ENCODE results near the gene LY6G6C. TPM values are rescaled to one million over a fixed set of nuclear protein-coding genes. Genes with fewer than 3 reads are reported as not detected.

The LY6G6C gene
- total RNA-seq, 1 experiment from 2014 or later: not detected

DNA sequence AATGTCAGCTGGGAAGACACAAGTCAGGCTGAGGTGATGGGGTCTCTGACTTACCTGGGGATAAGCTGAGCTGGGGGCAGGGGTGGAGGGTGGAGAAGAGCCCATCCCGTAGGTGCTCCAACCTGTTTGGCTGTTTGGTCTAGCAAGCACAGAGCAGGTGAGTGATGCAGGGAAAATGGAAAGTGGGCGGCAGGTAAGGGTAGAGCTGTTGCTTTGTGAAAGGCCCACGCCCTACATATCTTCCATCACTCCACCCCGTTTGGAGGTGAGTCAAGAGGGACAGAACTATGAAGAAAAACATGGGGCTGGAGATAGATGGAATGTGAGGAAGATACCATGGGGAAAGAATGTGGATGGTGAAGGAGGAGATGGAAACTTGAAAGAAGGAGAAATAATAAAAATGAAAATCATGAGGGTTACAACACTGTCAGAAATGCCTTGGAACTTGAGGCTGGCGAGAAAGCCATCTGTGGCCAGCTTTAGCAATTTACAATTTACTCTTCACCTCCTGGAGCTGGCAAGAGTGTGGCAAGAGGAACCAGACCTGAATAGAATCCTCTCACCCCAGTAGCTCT is 1.3 kb downstream of the LY6G6C start:
- peaks cover 13% of the 10 kb centered on the region for H3K36me3 Mint-ChIP-seq (ENCODE audit: insufficient read depth, unreplicated experiment)
- no TSS peak for BruUV-seq (replicated peaks)
- CTCF ChIA-PET: interaction anchor here (1.0 kb wide), 1 partner anchor 19 kb away, joined by 5 read pairs; the partner anchor contains the start of gene MSH5
- no peak overlapping the region for H3K4me3 Mint-ChIP-seq (ENCODE audit: low read depth, unreplicated experiment)
- peaks cover 34% of the 10 kb centered on the region for H3K4me1 Mint-ChIP-seq (ENCODE audit: low read depth, unreplicated experiment)
- H3K27ac Mint-ChIP-seq (ENCODE audit: unreplicated experiment): no peak overlapping the region
- H3K9me3 Mint-ChIP-seq (ENCODE audit: low read depth, unreplicated experiment): no peaks in the 10 kb centered on the region
- no peak for DNase-seq
- intact Hi-C loops (cut with micrococcal nuclease; ENCODE audit: unreplicated experiment): no loop called here
- H3K27me3 Mint-ChIP-seq (ENCODE audit: unreplicated experiment): peaks cover 15% of the 10 kb centered on the region
- TF ChIP-seq, protein P1, sequence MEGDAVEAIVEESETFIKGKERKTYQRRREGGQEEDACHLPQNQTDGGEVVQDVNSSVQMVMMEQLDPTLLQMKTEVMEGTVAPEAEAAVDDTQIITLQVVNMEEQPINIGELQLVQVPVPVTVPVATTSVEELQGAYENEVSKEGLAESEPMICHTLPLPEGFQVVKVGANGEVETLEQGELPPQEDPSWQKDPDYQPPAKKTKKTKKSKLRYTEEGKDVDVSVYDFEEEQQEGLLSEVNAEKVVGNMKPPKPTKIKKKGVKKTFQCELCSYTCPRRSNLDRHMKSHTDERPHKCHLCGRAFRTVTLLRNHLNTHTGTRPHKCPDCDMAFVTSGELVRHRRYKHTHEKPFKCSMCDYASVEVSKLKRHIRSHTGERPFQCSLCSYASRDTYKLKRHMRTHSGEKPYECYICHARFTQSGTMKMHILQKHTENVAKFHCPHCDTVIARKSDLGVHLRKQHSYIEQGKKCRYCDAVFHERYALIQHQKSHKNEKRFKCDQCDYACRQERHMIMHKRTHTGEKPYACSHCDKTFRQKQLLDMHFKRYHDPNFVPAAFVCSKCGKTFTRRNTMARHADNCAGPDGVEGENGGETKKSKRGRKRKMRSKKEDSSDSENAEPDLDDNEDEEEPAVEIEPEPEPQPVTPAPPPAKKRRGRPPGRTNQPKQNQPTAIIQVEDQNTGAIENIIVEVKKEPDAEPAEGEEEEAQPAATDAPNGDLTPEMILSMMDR (IDR thresholded peaks at IDR 0.05; ENCODE audit: unreplicated experiment): no peak

DNA sequence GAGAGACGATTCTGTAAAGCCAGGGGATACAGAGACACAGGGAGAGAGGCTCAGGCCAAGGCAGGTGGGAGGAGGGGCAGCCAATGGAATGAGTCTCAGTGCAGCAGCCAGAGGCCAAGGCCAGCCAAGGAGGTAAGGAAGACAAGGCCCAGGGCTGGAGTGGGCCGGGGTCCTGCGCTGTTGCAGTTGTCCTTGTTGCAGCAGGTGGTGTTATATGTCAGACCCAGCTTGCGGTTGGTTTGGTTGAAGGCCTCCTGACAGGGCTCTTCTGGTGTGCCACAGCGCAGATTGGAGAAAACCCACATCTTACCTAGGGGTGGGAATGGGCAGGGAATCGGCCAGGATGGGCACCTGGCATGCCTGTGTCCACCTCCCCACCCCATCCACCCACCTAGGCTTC is 2.5 kb downstream of the LY6G6C start:
- Mint-ChIP-seq H3K4me3 (ENCODE audit: low read depth, unreplicated experiment) (no peak overlapping the region), H3K27me3 (ENCODE audit: unreplicated experiment) (peaks cover 22% of the 10 kb centered on the region), H3K4me1 (ENCODE audit: low read depth, unreplicated experiment) (peaks cover 34% of the 10 kb centered on the region), H3K36me3 (ENCODE audit: insufficient read depth, unreplicated experiment) (peaks cover 12% of the 10 kb centered on the region), H3K9me3 (ENCODE audit: low read depth, unreplicated experiment) (no peaks in the 10 kb centered on the region), H3K27ac (ENCODE audit: unreplicated experiment) (peak overlapping the region; percentile 26)
- no peak for DNase-seq
- CTCF ChIA-PET: interaction anchor here (0.5 kb wide), 1 partner anchor 68 kb away, joined by 6 read pairs; no protein-coding TSS in a partner anchor
- TF ChIP-seq, protein P1 (IDR thresholded peaks at IDR 0.05; ENCODE audit: unreplicated experiment): no peak
- intact Hi-C loops (cut with micrococcal nuclease; ENCODE audit: unreplicated experiment): no loop called here
- BruUV-seq (replicated peaks): no TSS peak

DNA sequence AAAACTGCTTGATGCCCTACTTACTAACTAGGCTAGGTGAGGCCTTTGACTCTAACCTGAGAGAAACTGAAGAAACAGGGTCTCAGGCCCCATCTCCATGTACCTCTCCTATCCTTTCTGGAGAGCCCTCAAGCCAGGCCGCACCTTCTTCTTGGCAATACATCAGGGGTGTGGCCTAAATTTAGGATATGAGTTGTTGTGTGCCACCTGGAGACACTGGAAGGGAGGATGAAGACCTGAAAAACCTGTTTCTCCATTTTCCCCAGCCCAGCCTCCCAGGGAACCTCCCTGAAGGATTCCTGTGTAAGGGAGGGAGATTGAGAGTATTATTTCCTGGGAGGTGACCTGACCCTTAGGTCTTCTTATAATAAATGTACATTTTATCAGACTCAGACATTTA is 3.3 kb downstream of the LY6G6C start:
- Mint-ChIP-seq H3K4me3 (ENCODE audit: low read depth, unreplicated experiment) (no peak overlapping the region), H3K9me3 (ENCODE audit: low read depth, unreplicated experiment) (no peaks in the 10 kb centered on the region), H3K27ac (ENCODE audit: unreplicated experiment) (peak overlapping the region; percentile 26), H3K36me3 (ENCODE audit: insufficient read depth, unreplicated experiment) (peaks cover 7% of the 10 kb centered on the region), H3K4me1 (ENCODE audit: low read depth, unreplicated experiment) (peaks cover 34% of the 10 kb centered on the region), H3K27me3 (ENCODE audit: unreplicated experiment) (peaks cover 29% of the 10 kb centered on the region)
- TF ChIP-seq, protein P1 (IDR thresholded peaks at IDR 0.05; ENCODE audit: unreplicated experiment): no peak
- no TSS peak for BruUV-seq (replicated peaks)
- intact Hi-C loops (cut with micrococcal nuclease; ENCODE audit: unreplicated experiment): no loop called here
- CTCF ChIA-PET: no interaction called here
- DNase-seq: peak; percentile 88

DNA sequence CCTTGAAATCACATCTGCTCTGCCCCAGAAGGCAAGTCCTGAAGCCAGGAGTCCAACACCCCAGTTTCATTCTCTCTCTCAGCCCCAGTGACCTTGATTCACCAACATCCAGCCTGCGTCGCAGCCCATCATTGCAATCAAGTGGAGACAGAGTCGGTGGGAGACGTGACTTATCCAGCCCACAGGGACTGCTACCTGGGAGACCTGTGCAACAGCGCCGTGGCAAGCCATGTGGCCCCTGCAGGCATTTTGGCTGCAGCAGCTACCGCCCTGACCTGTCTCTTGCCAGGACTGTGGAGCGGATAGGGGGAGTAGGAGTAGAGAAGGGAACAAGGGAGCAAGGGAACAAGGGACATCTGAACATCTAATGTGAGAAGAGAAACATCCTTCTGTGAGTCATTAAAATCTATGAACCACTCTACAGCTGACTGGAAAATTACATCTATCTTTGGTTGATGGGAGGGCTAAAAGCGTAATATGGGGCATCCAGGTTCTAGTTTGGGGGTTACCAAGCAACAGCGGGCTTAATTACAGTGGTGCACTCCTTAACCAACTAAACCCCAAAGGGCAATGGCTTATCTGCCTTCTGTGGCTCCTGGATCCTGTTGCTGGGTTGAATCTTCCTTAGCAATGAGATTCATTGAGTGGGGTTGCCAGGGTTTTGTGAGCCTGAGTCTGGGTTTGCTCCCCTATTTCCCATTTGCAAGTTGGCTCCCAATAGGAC is 3.9 kb downstream of the LY6G6C start:
- CTCF ChIA-PET: interaction anchor here (0.5 to 0.6 kb wide), 2 partner anchors 9 to 20 kb away, joined by 3 to 10 read pairs; no protein-coding TSS in a partner anchor
- H3K4me3 Mint-ChIP-seq (ENCODE audit: low read depth, unreplicated experiment): peak overlapping the region; percentile 24
- H3K36me3 Mint-ChIP-seq (ENCODE audit: insufficient read depth, unreplicated experiment): peaks cover 7% of the 10 kb centered on the region

More for the DNA sequence above, 3.9 kb downstream of the LY6G6C start:
- H3K27ac Mint-ChIP-seq (ENCODE audit: unreplicated experiment): peak overlapping the region; percentile 26
- peaks cover 35% of the 10 kb centered on the region for H3K27me3 Mint-ChIP-seq (ENCODE audit: unreplicated experiment)
- TF ChIP-seq, protein P1 (IDR thresholded peaks at IDR 0.05; ENCODE audit: unreplicated experiment): peak; percentile 58
- intact Hi-C loops (cut with micrococcal nuclease; ENCODE audit: unreplicated experiment): no loop called here
- peaks cover 34% of the 10 kb centered on the region for H3K4me1 Mint-ChIP-seq (ENCODE audit: low read depth, unreplicated experiment)
- no TSS peak for BruUV-seq (replicated peaks)
- peak; percentile 77 for DNase-seq
- H3K9me3 Mint-ChIP-seq (ENCODE audit: low read depth, unreplicated experiment): no peaks in the 10 kb centered on the region
